Astrocyte (in vitro differentiated cells and primary cell): ENCODE data around the gene TPH1. TPM values are rescaled to one million over a fixed set of nuclear protein-coding genes. Genes with fewer than 3 reads are reported as not detected.

Experiments used
- DNase-seq: peaks from one replicate; pipeline ENCODE4 v3.0.0-alpha.2; 2010; ENCODE audit warnings: low read depth
- FAIRE-seq: peaks from 2 replicates; lab custom pipeline; 2011; peaks lifted over from hg19 to GRCh38; lab: Jason Lieb, UNC
- H2AFZ ChIP-seq: 2 replicates; pipeline ENCODE4 v1.6.0; 2012; ENCODE audit warnings: low read depth, low read length, inconsistent platforms
- H3K27ac ChIP-seq: 2 replicates; pipeline ENCODE4 v1.5.1; 2011; ENCODE audit warnings: low read depth, low read length, inconsistent platforms
- H3K27me3 ChIP-seq: 2 replicates; pipeline ENCODE4 v1.6.0; 2011; ENCODE audit warnings: low read length, inconsistent platforms; ENCODE audit not compliant: insufficient read depth
- H3K36me3 ChIP-seq: 2 replicates; pipeline ENCODE4 v1.5.1; 2011; ENCODE audit warnings: low read length, inconsistent platforms; ENCODE audit not compliant: insufficient read depth
- H3K4me1 ChIP-seq: 2 replicates; pipeline ENCODE4 v1.5.1; 2011; ENCODE audit warnings: low read length, inconsistent platforms; ENCODE audit not compliant: insufficient read depth
- H3K4me2 ChIP-seq: 2 replicates; pipeline ENCODE4 v1.6.0; 2012; ENCODE audit warnings: low read length, inconsistent platforms
- H3K4me3 ChIP-seq: 2 replicates; pipeline ENCODE4 v1.5.1; 2011; ENCODE audit warnings: low read depth, mild to moderate bottlenecking, low read length, inconsistent platforms; ENCODE audit not compliant: insufficient read depth
- H3K79me2 ChIP-seq: 2 replicates; pipeline ENCODE4 v1.6.0; 2012; ENCODE audit warnings: mild to moderate bottlenecking, low read length, inconsistent platforms; ENCODE audit not compliant: insufficient read depth
- H3K9ac ChIP-seq: 2 replicates; pipeline ENCODE4 v1.6.0; 2012; ENCODE audit warnings: mild to moderate bottlenecking, low read length, inconsistent platforms
- H3K9me3 ChIP-seq: 2 replicates; pipeline ENCODE4 v1.5.1; 2012; ENCODE audit warnings: low read depth, mild to moderate bottlenecking, low read length, inconsistent platforms; ENCODE audit not compliant: insufficient read depth
- H4K20me1 ChIP-seq: 2 replicates; pipeline ENCODE4 v1.6.0; 2012; ENCODE audit warnings: low read length, inconsistent platforms; ENCODE audit not compliant: insufficient read depth
- H3K27ac Mint-ChIP-seq: one replicate; pipeline ENCODE4 v1.8.0; 2021; ENCODE audit warnings: mild to moderate bottlenecking, mixed read lengths; ENCODE audit not compliant: unreplicated experiment
- H3K27me3 Mint-ChIP-seq: one replicate; pipeline ENCODE4 v1.8.0; 2021; ENCODE audit warnings: low read depth, mixed read lengths; ENCODE audit not compliant: unreplicated experiment
- H3K36me3 Mint-ChIP-seq: one replicate; pipeline ENCODE4 v1.8.0; 2021; ENCODE audit warnings: low read depth, mixed read lengths; ENCODE audit not compliant: unreplicated experiment
- H3K4me1 Mint-ChIP-seq: one replicate; pipeline ENCODE4 v1.8.0; 2021; ENCODE audit warnings: low read depth, mixed read lengths; ENCODE audit not compliant: unreplicated experiment
- H3K4me3 Mint-ChIP-seq: one replicate; pipeline ENCODE4 v1.8.0; 2021; ENCODE audit warnings: mild to moderate bottlenecking, moderate library complexity, mixed read lengths; ENCODE audit not compliant: unreplicated experiment
- H3K9me3 Mint-ChIP-seq: one replicate; pipeline ENCODE4 v1.8.0; 2021; ENCODE audit warnings: mild to moderate bottlenecking, mixed read lengths; ENCODE audit not compliant: unreplicated experiment
- CTCF ChIP-seq: IDR thresholded peaks from 2 replicates; pipeline ENCODE4 v1.5.1; 2011; ENCODE audit warnings: low read depth, mild to moderate bottlenecking, inconsistent platforms, low read length, moderate library complexity; ENCODE audit not compliant: insufficient read depth
- EZH2 ChIP-seq: IDR thresholded peaks from 2 replicates; pipeline ENCODE4 v1.6.1; 2012; ENCODE audit warnings: mild to moderate bottlenecking, low read length, inconsistent platforms; ENCODE audit not compliant: insufficient read depth
- total RNA-seq: library from RNA; stranded (reverse); gene quantifications from 2 replicates; pipeline ENCODE4 v1.2.1, GENCODE V29; 2021

TPH1 gene
- total RNA-seq, 1 donor from 2014 or later, result 0.32 TPM

GRCh38 chr11:18012906-18013781 lies 32.9 kb downstream of the TPH1 start, which contains the start of gene SERGEF:
Gene SERGEF, minus strand, starts transcription at chr11:18013047. Its CDS starts 37 bp downstream, at chr11:18013010.
- H2AFZ ChIP-seq, result peak within 1 kb of the TSS; percentile 95
- Mint-ChIP-seq H3K36me3 (no peaks in the 10 kb centered on the region), H3K27ac (peak within 1 kb of the TSS; percentile 63), H3K9me3 (no peaks in the 10 kb centered on the region), H3K4me1 (peaks cover 5% of the 10 kb centered on the region), H3K27me3 (peaks cover 5% of the 10 kb centered on the region), H3K4me3 (peak within 1 kb of the TSS; percentile 97)
- TF ChIP-seq EZH2 (no peak), CTCF (no peak)
- H3K4me2 ChIP-seq, result peak within 1 kb of the TSS; percentile 98
- no peaks in the 10 kb centered on the region for H3K36me3 ChIP-seq
- peak within 1 kb of the TSS; percentile 86 for H3K9ac ChIP-seq
- no peaks in the 10 kb centered on the region for H3K27me3 ChIP-seq
- peak; percentile 76 for DNase-seq
- H3K9me3 ChIP-seq, result no peaks in the 10 kb centered on the region
- H3K27ac ChIP-seq, result peak within 1 kb of the TSS; percentile 28
- FAIRE-seq, result no peak
- peaks cover 9% of the 10 kb centered on the region for H4K20me1 ChIP-seq
- peaks cover 4% of the 10 kb centered on the region for H3K4me1 ChIP-seq
- H3K79me2 ChIP-seq, result peaks cover 2% of the 10 kb centered on the region
- H3K4me3 ChIP-seq, result peak within 1 kb of the TSS; percentile 88

- peak overlapping the region; percentile 95 for H2AFZ ChIP-seq
- Mint-ChIP-seq H3K4me1 (peaks cover 5% of the 10 kb centered on the region), H3K36me3 (no peaks in the 10 kb centered on the region), H3K9me3 (no peaks in the 10 kb centered on the region), H3K27ac (peak overlapping the region; percentile 63), H3K4me3 (peak overlapping the region; percentile 97), H3K27me3 (peaks cover 5% of the 10 kb centered on the region)
- no peaks in the 10 kb centered on the region for H3K36me3 ChIP-seq
- H3K4me2 ChIP-seq, result peak overlapping the region; percentile 98
- TF ChIP-seq EZH2, result no peak
- no peak for TF ChIP-seq CTCF
- no peak overlapping the region for H3K27ac ChIP-seq
- peak overlapping the region; percentile 86 for H3K9ac ChIP-seq
- DNase-seq, result peak; percentile 16
- no peaks in the 10 kb centered on the region for H3K27me3 ChIP-seq
- FAIRE-seq, result no peak
- H3K4me1 ChIP-seq, result peaks cover 4% of the 10 kb centered on the region
- H3K4me3 ChIP-seq, result peak overlapping the region; percentile 88
- H3K9me3 ChIP-seq, result no peaks in the 10 kb centered on the region
- H4K20me1 ChIP-seq, result peaks cover 9% of the 10 kb centered on the region
- peaks cover 2% of the 10 kb centered on the region for H3K79me2 ChIP-seq
Measured at GRCh38 chr11:18012122-18012905, 33.8 kb downstream of the TPH1 start.
